K562 (cell line): ENCODE data around the gene DEDD. TPM values are rescaled to one million over a fixed set of nuclear protein-coding genes. Genes with fewer than 3 reads are reported as not detected.
A peak's percentile ranks its signal among the peaks of the same experiment; 100 is the strongest.

Experiments used
- ATAC-seq: fragments of 200-7000 bp; cut with Tn5 transposase; 3 replicates; pipeline ENCODE4 v1.9.1; 2020; ENCODE audit warnings: moderate library complexity
- BruUV-seq: library from RNA; stranded (reverse); fragments of 400-500 nt; replicated peaks from 2 replicates; lab custom pipeline; 2021; lab: Mats Ljungman, UMichigan
- CTCF ChIA-PET: fragments of 300-600 bp; formaldehyde crosslinking; extraction: SDS; loops from one replicate; lab custom pipeline; 2021; ENCODE audit warnings: low intra/inter-chr PET ratio; lab: Yijun Ruan, JAX
- POLR2A ChIA-PET: fragments of 300-600, 350-650 bp; sonication (Branson Sonifier 250); formaldehyde crosslinking; extraction: SDS; loops from one replicate; lab custom pipeline; 2021; ENCODE audit warnings: antibody characterized with exemption, inconsistent platforms; lab: Yijun Ruan, JAX
- DNase-seq, 4 experiments: peaks; one replicate each; pipeline versions ENCODE4 v3.0.0 to v3.0.0-alpha.2; 2011 to 2018; ENCODE audit warnings: low spot score in 3 of 4, mixed read lengths in 3 of 4; ENCODE audit errors: extremely low read depth in 1 of 4
- FAIRE-seq: peaks from 2 replicates; lab custom pipeline; 2011; peaks lifted over from hg19 to GRCh38; lab: Jason Lieb, UNC
- H2AFZ ChIP-seq: 2 replicates; pipeline ENCODE4 v1.6.0; 2011; ENCODE audit warnings: low read depth, low read length, control low read depth, inconsistent platforms
- H3K27ac ChIP-seq: fragments of 200-600 bp; 3 replicates; pipeline ENCODE4 v1.8.0; 2011; ENCODE audit warnings: low read depth, mild to moderate bottlenecking, control low read depth, inconsistent platforms, low read length, moderate library complexity, mixed read lengths; ENCODE audit errors: extremely low read depth
- H3K27me3 ChIP-seq, 2 experiments: fragments of 300-600 bp in 1 of 2; 2 replicates in 1 of 2; 3 replicates in 1 of 2; pipeline versions ENCODE4 v1.6.0 to v1.8.0; 2011; ENCODE audit warnings: inconsistent platforms in 2 of 2, low read length in 2 of 2, mild to moderate bottlenecking in 1 of 2, mixed read lengths in 1 of 2, moderate library complexity in 1 of 2; ENCODE audit not compliant: control insufficient read depth in 2 of 2, insufficient read depth in 2 of 2
- H3K36me3 ChIP-seq: fragments of 300-600 bp; 3 replicates; pipeline ENCODE4 v1.8.0; 2011; ENCODE audit warnings: mild to moderate bottlenecking, low read length, inconsistent platforms; ENCODE audit not compliant: control insufficient read depth, insufficient read depth
- H3K4me1 ChIP-seq, 2 experiments: fragments of 200-600 bp in 1 of 2; replicated peaks in 1 of 2; 2 replicates in 1 of 2; 3 replicates in 1 of 2; pipeline versions ENCODE4 v1.5.1 to v1.8.0; 2011; ENCODE audit warnings: inconsistent platforms in 2 of 2, low read length in 2 of 2, mild to moderate bottlenecking in 1 of 2, mixed read lengths in 1 of 2, moderate library complexity in 1 of 2; ENCODE audit not compliant: control insufficient read depth in 2 of 2, insufficient read depth in 2 of 2
- H3K4me2 ChIP-seq: 2 replicates; pipeline ENCODE4 v1.6.1; 2011; ENCODE audit warnings: low read length, control low read depth, inconsistent platforms, mixed read lengths; ENCODE audit not compliant: insufficient read depth
- H3K4me3 ChIP-seq: fragments of 200-600 bp; sonication (generic), shearing (Covaris generic); 2 replicates; pipeline ENCODE4 v1.5.1; 2016; ENCODE audit warnings: control low read depth, inconsistent platforms
- H3K79me2 ChIP-seq: fragments of 200-600 bp; 3 replicates; pipeline ENCODE4 v1.8.0; 2011; ENCODE audit warnings: low read length, inconsistent platforms; ENCODE audit not compliant: control insufficient read depth, insufficient read depth
- H3K9ac ChIP-seq, 2 experiments: 2 replicates each; pipeline versions ENCODE4 v1.6.0 to v1.6.1; 2011; ENCODE audit warnings: low read depth in 2 of 2, low read length in 2 of 2, control low read depth in 1 of 2, inconsistent platforms in 1 of 2, mild to moderate bottlenecking in 1 of 2, mixed read lengths in 1 of 2; ENCODE audit not compliant: insufficient read depth in 1 of 2
- H3K9me1 ChIP-seq: one replicate; pipeline ENCODE4 v1.6.0; 2011; ENCODE audit warnings: inconsistent platforms, mild to moderate bottlenecking, low read length, moderate library complexity; ENCODE audit not compliant: control insufficient read depth, insufficient read depth
- H3K9me3 ChIP-seq: replicated peaks from 2 replicates; pipeline ENCODE4 v1.5.1; 2011; ENCODE audit warnings: low read depth, low read length, inconsistent platforms; ENCODE audit not compliant: control insufficient read depth, insufficient read depth
- H4K20me1 ChIP-seq: replicated peaks from 2 replicates; pipeline ENCODE4 v1.6.1; 2011; ENCODE audit warnings: low read length, inconsistent platforms, mixed read lengths; ENCODE audit not compliant: control insufficient read depth, insufficient read depth
- CHD2 ChIP-seq: IDR thresholded peaks from 2 replicates; pipeline ENCODE4 v1.6.1; 2011; ENCODE audit warnings: low read depth, low read length
- ERF ChIP-seq: fragments of 450-650 bp; formaldehyde crosslinking; IDR thresholded peaks from 2 replicates; pipeline ENCODE4 v1.4.0; 2020; ENCODE audit warnings: mild to moderate bottlenecking, mixed read lengths
- MAZ ChIP-seq, 2 experiments: fragments of 450-650 bp in 1 of 2; sonication (generic) in 1 of 2; formaldehyde crosslinking; IDR thresholded peaks in 1 of 2; conservative IDR thresholded peaks in 1 of 2; 2 replicates each; pipeline versions ENCODE4 v1.4.0 to v1.5.0; 2020; ENCODE audit warnings: mild to moderate bottlenecking in 1 of 2, missing genetic modification reagents in 1 of 2
- ZBTB17 ChIP-seq: fragments of 450-650 bp; formaldehyde crosslinking; IDR thresholded peaks from 2 replicates; pipeline ENCODE4 v1.4.0; 2020; ENCODE audit warnings: mild to moderate bottlenecking
- ZNF699 ChIP-seq: fragments of 250-450 bp; sonication (Bioruptor Pico); IDR thresholded peaks from 2 replicates; pipeline ENCODE4 v1.8.0; 2021; ENCODE audit warnings: mild to moderate bottlenecking, moderate library complexity; ENCODE audit not compliant: insufficient replicate concordance
- WGBS: fragments of 100-300 bp; shearing (Covaris generic); methylation state at CpG from one replicate; pipeline ENCODE4 v1.1.6; 2016; ENCODE audit warnings: low coverage, mixed read lengths; ENCODE audit not compliant: insufficient coverage; ENCODE audit errors: missing lambda C conversion rate; 5-methylcytosine and 5-hydroxymethylcytosine counted together
- in situ Hi-C: fragments of 300-500 bp; cut with MboI; formaldehyde crosslinking; loops from 4 replicates; pipeline ENCODE4 v1.15.0; 2018; ENCODE audit warnings: inconsistent platforms, mixed read lengths
- intact Hi-C: fragments of 100-400 bp; cut with micrococcal nuclease; formaldehyde crosslinking; loops from 2 replicates; pipeline ENCODE4 v1.14.2; 2022
- polyA plus RNA-seq, 8 experiments: library from polyadenylated mRNA; depleted of rRNA in 4 of 8; stranded (reverse) in 5 of 8; unstranded in 3 of 8; fragments of >200 nt; fragmentation: Nextera tagmentation in 2 of 8; fragmentation: Illumina TruSeq in 1 of 8; extraction: Ambion mirVana in 2 of 8; extraction: Trizol in 1 of 8; gene quantifications; 2 replicates each; pipeline versions ENCODE4 v1.2.1 to v1.2.3, GENCODE V29; 2011 to 2014; ENCODE audit warnings: inconsistent platforms in 1 of 8, missing spikeins in 1 of 8
- total RNA-seq, 7 experiments: library from RNA; depleted of rRNA in 6 of 7; stranded (reverse); fragments of >200 nt in 6 of 7; fragmentation: Illumina TruSeq in 2 of 7; extraction: Trizol in 2 of 7; gene quantifications; 2 replicates each; pipeline versions ENCODE4 v1.2.1 to v1.2.3, GENCODE V29; 2011 to 2021; ENCODE audit warnings: low replicate concordance in 1 of 7
- TF ChIP-seq, protein P1 (sequence below): sonication (generic); formaldehyde crosslinking; IDR thresholded peaks from 2 replicates; pipeline ENCODE4 v1.8.0; 2022; ENCODE audit warnings: mild to moderate bottlenecking, missing genetic modification reagents
- TF ChIP-seq, protein P2 (sequence below), 2 experiments: fragments of 250-450 bp in 1 of 2; fragments of 450-650 bp in 1 of 2; sonication (Bioruptor Pico) in 1 of 2; IDR thresholded peaks; 2 replicates each; pipeline versions ENCODE4 v1.6.1 to v1.8.0; 2016 to 2021; ENCODE audit warnings: mild to moderate bottlenecking in 2 of 2, moderate library complexity in 2 of 2, missing compliant biosample characterization in 1 of 2, missing genetic modification characterization in 1 of 2
- TF ChIP-seq, protein P3 (sequence below): fragments of 250-450 bp; sonication (Bioruptor Pico); IDR thresholded peaks from 2 replicates; pipeline ENCODE4 v1.4.0; 2020; ENCODE audit warnings: mild to moderate bottlenecking

The DEDD gene
- total and polyA plus RNA-seq, 9 of the 15 experiments (the other 6 are each of a cell fraction or from before 2014, with no cell fraction given): 11.6 to 41.0 (median 16.8) TPM

- WGBS: 79% methylated on average over 19 of the region's 19 CpGs
- POLR2A ChIA-PET: interaction anchor here (0.8 to 1.1 kb wide), 3 partner anchors 26 to 60 kb away, joined by 3 to 6 read pairs (median 3); partner anchors contain the start of gene DEDD
- Histone ChIP-seq H2AFZ (no peak overlapping the region), H3K27me3 (no peaks in the 10 kb centered on the region), H3K27ac (no peak overlapping the region), H3K9me3 (no peaks in the 10 kb centered on the region), H3K4me3 (no peak overlapping the region), H3K79me2 (no peaks in the 10 kb centered on the region), H3K4me2 (no peak overlapping the region), H3K9me1 (no peaks in the 10 kb centered on the region), H3K36me3 (no peaks in the 10 kb centered on the region), H3K9ac (peak overlapping the region in 1 of 2 experiments; percentile 61; a peak in 1 of 4 replicates), H3K4me1 (peaks cover 20 to 27% of the 10 kb centered on the region in 2 experiments), H4K20me1 (no peaks in the 10 kb centered on the region)
- intact Hi-C loops (loop anchor here (1.0 to 10.0 kb wide), 2 partner anchors 24 to 62 kb away; partner anchors contain the start of gene DEDD), in situ Hi-C loops (no loop called here)
- CTCF ChIA-PET: interaction anchor here (1.9 kb wide), 1 partner anchor 66 kb away, joined by 15 read pairs; no protein-coding TSS in a partner anchor
- FAIRE-seq: no peak
- BruUV-seq: no TSS peak
- DNase-seq: no peak
- no peak for ATAC-seq
- no peak for TF ChIP-seq MAZ (CRISPR knock-in tag; conservative IDR thresholded peaks at IDR 0.05 in 1 of 2, IDR thresholded peaks at IDR 0.05 in 1 of 2)
- TF ChIP-seq, protein P1, sequence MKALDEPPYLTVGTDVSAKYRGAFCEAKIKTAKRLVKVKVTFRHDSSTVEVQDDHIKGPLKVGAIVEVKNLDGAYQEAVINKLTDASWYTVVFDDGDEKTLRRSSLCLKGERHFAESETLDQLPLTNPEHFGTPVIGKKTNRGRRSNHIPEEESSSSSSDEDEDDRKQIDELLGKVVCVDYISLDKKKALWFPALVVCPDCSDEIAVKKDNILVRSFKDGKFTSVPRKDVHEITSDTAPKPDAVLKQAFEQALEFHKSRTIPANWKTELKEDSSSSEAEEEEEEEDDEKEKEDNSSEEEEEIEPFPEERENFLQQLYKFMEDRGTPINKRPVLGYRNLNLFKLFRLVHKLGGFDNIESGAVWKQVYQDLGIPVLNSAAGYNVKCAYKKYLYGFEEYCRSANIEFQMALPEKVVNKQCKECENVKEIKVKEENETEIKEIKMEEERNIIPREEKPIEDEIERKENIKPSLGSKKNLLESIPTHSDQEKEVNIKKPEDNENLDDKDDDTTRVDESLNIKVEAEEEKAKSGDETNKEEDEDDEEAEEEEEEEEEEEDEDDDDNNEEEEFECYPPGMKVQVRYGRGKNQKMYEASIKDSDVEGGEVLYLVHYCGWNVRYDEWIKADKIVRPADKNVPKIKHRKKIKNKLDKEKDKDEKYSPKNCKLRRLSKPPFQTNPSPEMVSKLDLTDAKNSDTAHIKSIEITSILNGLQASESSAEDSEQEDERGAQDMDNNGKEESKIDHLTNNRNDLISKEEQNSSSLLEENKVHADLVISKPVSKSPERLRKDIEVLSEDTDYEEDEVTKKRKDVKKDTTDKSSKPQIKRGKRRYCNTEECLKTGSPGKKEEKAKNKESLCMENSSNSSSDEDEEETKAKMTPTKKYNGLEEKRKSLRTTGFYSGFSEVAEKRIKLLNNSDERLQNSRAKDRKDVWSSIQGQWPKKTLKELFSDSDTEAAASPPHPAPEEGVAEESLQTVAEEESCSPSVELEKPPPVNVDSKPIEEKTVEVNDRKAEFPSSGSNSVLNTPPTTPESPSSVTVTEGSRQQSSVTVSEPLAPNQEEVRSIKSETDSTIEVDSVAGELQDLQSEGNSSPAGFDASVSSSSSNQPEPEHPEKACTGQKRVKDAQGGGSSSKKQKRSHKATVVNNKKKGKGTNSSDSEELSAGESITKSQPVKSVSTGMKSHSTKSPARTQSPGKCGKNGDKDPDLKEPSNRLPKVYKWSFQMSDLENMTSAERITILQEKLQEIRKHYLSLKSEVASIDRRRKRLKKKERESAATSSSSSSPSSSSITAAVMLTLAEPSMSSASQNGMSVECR (CRISPR knock-in tag): no peak
- no peak for TF ChIP-seq CHD2
- TF ChIP-seq ZBTB17: no peak
- no peak for TF ChIP-seq ERF (CRISPR knock-in tag)
- TF ChIP-seq, protein P2, sequence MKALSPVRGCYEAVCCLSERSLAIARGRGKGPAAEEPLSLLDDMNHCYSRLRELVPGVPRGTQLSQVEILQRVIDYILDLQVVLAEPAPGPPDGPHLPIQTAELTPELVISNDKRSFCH (CRISPR knock-in tag; IDR thresholded peaks at IDR 0.05): no peak
- TF ChIP-seq, protein P2 (tag; IDR thresholded peaks at IDR 0.05): no peak
- TF ChIP-seq, protein P3, sequence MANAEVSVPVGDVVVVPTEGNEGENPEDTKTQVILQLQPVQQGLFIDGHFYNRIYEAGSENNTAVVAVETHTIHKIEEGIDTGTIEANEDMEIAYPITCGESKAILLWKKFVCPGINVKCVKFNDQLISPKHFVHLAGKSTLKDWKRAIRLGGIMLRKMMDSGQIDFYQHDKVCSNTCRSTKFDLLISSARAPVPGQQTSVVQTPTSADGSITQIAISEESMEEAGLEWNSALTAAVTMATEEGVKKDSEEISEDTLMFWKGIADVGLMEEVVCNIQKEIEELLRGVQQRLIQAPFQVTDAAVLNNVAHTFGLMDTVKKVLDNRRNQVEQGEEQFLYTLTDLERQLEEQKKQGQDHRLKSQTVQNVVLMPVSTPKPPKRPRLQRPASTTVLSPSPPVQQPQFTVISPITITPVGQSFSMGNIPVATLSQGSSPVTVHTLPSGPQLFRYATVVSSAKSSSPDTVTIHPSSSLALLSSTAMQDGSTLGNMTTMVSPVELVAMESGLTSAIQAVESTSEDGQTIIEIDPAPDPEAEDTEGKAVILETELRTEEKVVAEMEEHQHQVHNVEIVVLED: no peak
- no peak for TF ChIP-seq ZNF699
Measured at GRCh38 chr1:161072751-161073449, 59.6 kb downstream of the DEDD start.
